ENCODE results near the gene PARD3B.

PARD3B gene

GRCh38 chr2:204634564-204634963, 89.3 kb downstream of the PARD3B start:
- Histone ChIP-seq H3K9ac (ENCODE audit: low read length) (no peak overlapping the region), H2AFZ (ENCODE audit: low read length) (no peak overlapping the region), H4K20me1 (ENCODE audit: insufficient read depth, low read length) (no peaks in the 10 kb centered on the region), H3K79me2 (ENCODE audit: low read length) (no peaks in the 10 kb centered on the region), H3K27ac (ENCODE audit: low read length) (no peak overlapping the region), H3K4me1 (ENCODE audit: low read length) (no peaks in the 10 kb centered on the region), H3K9me3 (replicated peaks; ENCODE audit: insufficient read depth, low read length) (no peaks in the 10 kb centered on the region), H3F3A (ENCODE audit: insufficient read depth, low read length) (no peaks in the 10 kb centered on the region), H3K36me3 (replicated peaks; ENCODE audit: insufficient read depth, low read length) (no peaks in the 10 kb centered on the region), H3K4me2 (ENCODE audit: low read depth, low read length) (no peak overlapping the region), H3K27me3 (replicated peaks; ENCODE audit: insufficient read depth, low read length) (no peaks in the 10 kb centered on the region), H3K9me2 (replicated peaks; ENCODE audit: insufficient read depth, low read length) (no peaks in the 10 kb centered on the region), H3K4me3 (ENCODE audit: low read length) (no peak overlapping the region)
- no peak for DNase-seq
- TF ChIP-seq EZH2 (optimal IDR thresholded peaks at IDR 0.05; ENCODE audit: low read depth, low read length) (no peak), EZH2phosphoT487 (IDR thresholded peaks at IDR 0.05; ENCODE audit: low read length) (no peak), CTCF (IDR thresholded peaks at IDR 0.05; ENCODE audit: low read length) (no peak)

GRCh38 chr2:204635478-204635877, 90.2 kb downstream of the PARD3B start:
- Histone ChIP-seq H3K9ac (ENCODE audit: low read length) (no peak overlapping the region), H3K27me3 (replicated peaks; ENCODE audit: insufficient read depth, low read length) (no peaks in the 10 kb centered on the region), H3K36me3 (replicated peaks; ENCODE audit: insufficient read depth, low read length) (no peaks in the 10 kb centered on the region), H3K9me2 (replicated peaks; ENCODE audit: insufficient read depth, low read length) (no peaks in the 10 kb centered on the region), H3K4me1 (ENCODE audit: low read length) (no peaks in the 10 kb centered on the region), H3K27ac (ENCODE audit: low read length) (no peak overlapping the region), H2AFZ (ENCODE audit: low read length) (no peak overlapping the region), H3K4me2 (ENCODE audit: low read depth, low read length) (no peak overlapping the region), H3K9me3 (replicated peaks; ENCODE audit: insufficient read depth, low read length) (no peaks in the 10 kb centered on the region), H4K20me1 (ENCODE audit: insufficient read depth, low read length) (no peaks in the 10 kb centered on the region), H3K79me2 (ENCODE audit: low read length) (no peaks in the 10 kb centered on the region), H3F3A (ENCODE audit: insufficient read depth, low read length) (no peaks in the 10 kb centered on the region), H3K4me3 (ENCODE audit: low read length) (no peak overlapping the region)
- no peak for DNase-seq
- TF ChIP-seq EZH2 (optimal IDR thresholded peaks at IDR 0.05; ENCODE audit: low read depth, low read length) (no peak), CTCF (IDR thresholded peaks at IDR 0.05; ENCODE audit: low read length) (no peak), EZH2phosphoT487 (IDR thresholded peaks at IDR 0.05; ENCODE audit: low read length) (no peak)

- H3K9me3 ChIP-seq (replicated peaks; ENCODE audit: insufficient read depth, low read length) = no peaks in the 10 kb centered on the region
- H3K27me3 ChIP-seq (replicated peaks; ENCODE audit: insufficient read depth, low read length) = no peaks in the 10 kb centered on the region
- no peaks in the 10 kb centered on the region for H3K4me1 ChIP-seq (ENCODE audit: low read length)
- no peak for DNase-seq
- TF ChIP-seq CTCF (IDR thresholded peaks at IDR 0.05; ENCODE audit: low read length) (no peak), EZH2phosphoT487 (IDR thresholded peaks at IDR 0.05; ENCODE audit: low read length) (no peak), EZH2 (optimal IDR thresholded peaks at IDR 0.05; ENCODE audit: low read depth, low read length) (no peak)
- H3K27ac ChIP-seq (ENCODE audit: low read length) = no peak overlapping the region
- H3K9ac ChIP-seq (ENCODE audit: low read length) = no peak overlapping the region
- H2AFZ ChIP-seq (ENCODE audit: low read length) = no peak overlapping the region
- no peak overlapping the region for H3K4me2 ChIP-seq (ENCODE audit: low read depth, low read length)
- H3K36me3 ChIP-seq (replicated peaks; ENCODE audit: insufficient read depth, low read length) = no peaks in the 10 kb centered on the region
- H3K79me2 ChIP-seq (ENCODE audit: low read length) = no peaks in the 10 kb centered on the region
- H3K4me3 ChIP-seq (ENCODE audit: low read length) = no peak overlapping the region
- H4K20me1 ChIP-seq (ENCODE audit: insufficient read depth, low read length) = no peaks in the 10 kb centered on the region
- H3K9me2 ChIP-seq (replicated peaks; ENCODE audit: insufficient read depth, low read length) = no peaks in the 10 kb centered on the region
- no peaks in the 10 kb centered on the region for H3F3A ChIP-seq (ENCODE audit: insufficient read depth, low read length)
These were observed 93.4 kb downstream of the PARD3B start for GRCh38 chr2:204638471-204639194.

Data from MM.1S (cell line).